Upper lobe of left lung (tissue), 6 donors: Measurements from ENCODE around the gene USP3. TPM values are rescaled to one million over a fixed set of nuclear protein-coding genes. Genes with fewer than 3 reads are reported as not detected.
A peak's percentile ranks its signal among the peaks of the same experiment; 100 is the strongest.

Source experiments
- ATAC-seq, 2 donors: fragments of 200-7000 bp; cut with Tn5 transposase; one replicate each; pipeline ENCODE4 v1.9.1; 2022; ENCODE audit warnings: mild to moderate bottlenecking in 2 of 2, moderate library complexity in 2 of 2; ENCODE audit not compliant: low FRiP score in 2 of 2
- DNase-seq, 2 donors: peaks; one replicate each; pipeline ENCODE4 v3.0.0-alpha.2; 2019 to 2020
- H3K27ac ChIP-seq, 4 donors: fragments of 200-600 bp; sonication (generic); one replicate each; pipeline ENCODE4 v1.5.1; 2016 to 2019
- H3K27me3 ChIP-seq, 4 donors: fragments of 200-600 bp; sonication (generic); one replicate each; pipeline ENCODE4 v1.5.1; 2017 to 2019
- H3K36me3 ChIP-seq, 4 donors: fragments of 200-600 bp; sonication (generic); one replicate each; pipeline ENCODE4 v1.5.1; 2016 to 2019
- H3K4me1 ChIP-seq, 4 donors: fragments of 200-600 bp; sonication (generic); one replicate each; pipeline ENCODE4 v1.5.1; 2018 to 2019
- H3K4me3 ChIP-seq, 4 donors: fragments of 200-600 bp; sonication (generic); one replicate each; pipeline ENCODE4 v1.5.1; 2017 to 2019; ENCODE audit warnings: mild to moderate bottlenecking in 2 of 4, moderate library complexity in 1 of 4
- H3K9me3 ChIP-seq, 4 donors: fragments of 200-600 bp; sonication (generic); one replicate each; pipeline ENCODE4 v1.5.1; 2018 to 2019
- EP300 ChIP-seq, 4 donors: sonication (generic); formaldehyde crosslinking; IDR thresholded peaks; one replicate each; pipeline ENCODE4 v1.5.1; 2017; ENCODE audit warnings: antibody characterized with exemption in 4 of 4, control low read depth in 2 of 4
- POLR2A ChIP-seq, 4 donors: fragments of 450-650 bp; IDR thresholded peaks; one replicate each; pipeline ENCODE4 v1.5.1; 2016 to 2017; ENCODE audit warnings: antibody characterized with exemption in 4 of 4, mild to moderate bottlenecking in 2 of 4
- POLR2AphosphoS5 ChIP-seq, 2 donors: sonication (generic); formaldehyde crosslinking; IDR thresholded peaks; one replicate each; pipeline ENCODE4 v1.5.1; 2017; ENCODE audit warnings: antibody characterized with exemption in 2 of 2
- whole genome bisulfite sequencing, 2 donors: methylation state at CpG; one replicate each; pipeline ENCODE4 v1.1.5; 2017 to 2018; 5-methylcytosine and 5-hydroxymethylcytosine counted together
- total RNA-seq, 6 donors: library from RNA; depleted of rRNA in 4 of 6; stranded (reverse); fragments of >200 nt in 4 of 6; gene quantifications; one replicate each; pipeline versions ENCODE4 v1.1.0 to v1.2.1, GENCODE V29; 2016 to 2021
- TF ChIP-seq, protein P1 (sequence below), 6 experiments: fragments of 450-650 bp in 4 of 6; fragments of 200-600 bp in 2 of 6; sonication (generic) in 2 of 6; IDR thresholded peaks; one replicate each; pipeline ENCODE4 v1.5.1; 2016 to 2019; ENCODE audit warnings: antibody characterized with exemption in 6 of 6
- donor health status: DM: no; HTN: no; CAD: no; lungs with moderate emphysema.
- donor health status: DM: no; HTN: yes; CAD: no; lungs with severe emphysema.

Gene USP3
- total RNA-seq, 6 donors from 2014 or later, result 45.7 to 87.0 (median 63.8) TPM

DNA sequence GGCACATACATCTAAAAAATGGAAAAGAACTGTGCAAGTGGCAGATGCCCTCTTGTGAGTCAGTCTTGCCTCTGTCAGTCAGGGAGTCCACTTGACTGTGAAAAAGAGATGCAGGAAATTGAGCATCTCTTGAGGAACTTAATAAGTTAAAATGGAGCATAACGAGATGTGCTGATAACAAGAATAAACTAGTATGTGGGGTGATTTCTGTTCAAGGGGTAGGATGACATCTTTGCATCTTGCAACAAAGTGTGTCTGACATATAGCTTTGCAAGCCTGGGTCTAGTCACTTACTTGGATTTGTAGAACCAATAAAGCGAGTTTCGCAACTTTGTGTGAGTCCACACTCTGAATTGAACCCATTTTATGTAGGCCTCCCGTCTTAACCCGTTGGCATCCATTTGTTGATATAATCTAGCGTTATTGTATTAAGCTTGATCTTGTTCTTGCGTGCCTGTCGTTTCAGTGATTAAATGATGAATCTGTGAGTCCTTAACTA lies 2.2 kb downstream of the USP3 start:
- H3K27ac ChIP-seq, result peak overlapping the region in 3 of 4 donors; percentile 97 to 99 (median 99)
- H3K27me3 ChIP-seq, result no peaks in the 10 kb centered on the region
- no peak for TF ChIP-seq POLR2A (IDR thresholded peaks at IDR 0.05)
- no peak for TF ChIP-seq POLR2AphosphoS5 (IDR thresholded peaks at IDR 0.05)
- no peak for TF ChIP-seq EP300 (IDR thresholded peaks at IDR 0.05)
- TF ChIP-seq, protein P1, sequence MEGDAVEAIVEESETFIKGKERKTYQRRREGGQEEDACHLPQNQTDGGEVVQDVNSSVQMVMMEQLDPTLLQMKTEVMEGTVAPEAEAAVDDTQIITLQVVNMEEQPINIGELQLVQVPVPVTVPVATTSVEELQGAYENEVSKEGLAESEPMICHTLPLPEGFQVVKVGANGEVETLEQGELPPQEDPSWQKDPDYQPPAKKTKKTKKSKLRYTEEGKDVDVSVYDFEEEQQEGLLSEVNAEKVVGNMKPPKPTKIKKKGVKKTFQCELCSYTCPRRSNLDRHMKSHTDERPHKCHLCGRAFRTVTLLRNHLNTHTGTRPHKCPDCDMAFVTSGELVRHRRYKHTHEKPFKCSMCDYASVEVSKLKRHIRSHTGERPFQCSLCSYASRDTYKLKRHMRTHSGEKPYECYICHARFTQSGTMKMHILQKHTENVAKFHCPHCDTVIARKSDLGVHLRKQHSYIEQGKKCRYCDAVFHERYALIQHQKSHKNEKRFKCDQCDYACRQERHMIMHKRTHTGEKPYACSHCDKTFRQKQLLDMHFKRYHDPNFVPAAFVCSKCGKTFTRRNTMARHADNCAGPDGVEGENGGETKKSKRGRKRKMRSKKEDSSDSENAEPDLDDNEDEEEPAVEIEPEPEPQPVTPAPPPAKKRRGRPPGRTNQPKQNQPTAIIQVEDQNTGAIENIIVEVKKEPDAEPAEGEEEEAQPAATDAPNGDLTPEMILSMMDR (IDR thresholded peaks at IDR 0.05), result no peak
- 50 to 60% methylated on average over 8 of the region's 8 CpGs for WGBS, 2 donors
- peak overlapping the region in 3 of 4 donors; percentile 69 to 91 (median 90) for H3K4me3 ChIP-seq
- ATAC-seq (no peak), DNase-seq (no peak)
- peaks cover 59 to 72% (median 65%) of the 10 kb centered on the region in 4 donors for H3K4me1 ChIP-seq
- H3K36me3 ChIP-seq, result no peaks in the 10 kb centered on the region
- no peaks in the 10 kb centered on the region for H3K9me3 ChIP-seq

DNA sequence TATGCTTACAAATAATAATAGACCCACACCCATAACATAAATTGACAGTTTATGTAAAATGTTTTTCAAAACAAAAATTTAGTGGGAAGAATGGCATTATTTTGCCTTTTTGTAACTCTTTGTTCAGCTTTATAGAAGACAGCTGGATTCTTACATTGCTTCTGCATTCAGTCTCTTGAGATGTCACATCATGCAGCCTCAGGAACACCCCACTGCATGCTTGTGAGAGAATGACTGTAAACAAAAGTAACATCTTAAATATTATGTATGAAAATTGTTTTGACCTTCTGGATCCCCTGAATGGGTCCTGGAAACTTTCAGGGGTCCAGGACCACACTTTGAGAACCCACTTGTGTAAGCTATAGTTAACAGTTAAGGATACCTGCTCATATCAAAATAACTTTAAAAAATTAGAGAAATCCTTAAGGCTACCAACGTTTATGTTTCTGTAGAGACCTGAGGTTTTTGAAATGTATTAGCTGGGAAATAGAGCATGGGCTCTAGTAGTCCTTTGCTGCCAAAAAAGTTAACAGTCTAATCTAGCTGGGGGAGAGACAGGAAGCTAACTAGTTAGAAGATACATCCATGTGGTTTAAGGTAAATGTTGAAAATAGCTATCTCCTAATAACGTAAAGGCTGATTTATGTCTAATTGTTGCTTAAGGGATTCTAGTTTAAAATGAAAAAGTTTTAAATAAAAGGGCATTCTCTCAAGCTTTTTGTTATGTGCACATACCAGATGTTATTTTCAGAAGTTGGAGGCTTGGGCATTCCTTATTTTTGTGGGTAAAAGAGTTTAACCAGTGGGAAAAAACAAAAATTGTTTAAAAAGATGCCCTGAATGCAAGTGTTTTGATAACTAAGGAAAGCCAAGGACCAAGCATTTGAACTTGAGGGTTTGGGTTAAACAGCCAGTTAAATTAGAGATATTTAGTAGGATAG lies 3.8 kb downstream of the USP3 start:
- 26 to 28% methylated on average over 2 of the region's 2 CpGs for WGBS, 2 donors
- ATAC-seq, result no peak
- H3K36me3 ChIP-seq, result no peaks in the 10 kb centered on the region
- DNase-seq, result no peak
- H3K27ac ChIP-seq, result peak overlapping the region in 1 of 4 donors; percentile 14
- no peak for TF ChIP-seq EP300 (IDR thresholded peaks at IDR 0.05)
- TF ChIP-seq POLR2A (IDR thresholded peaks at IDR 0.05), result no peak
- TF ChIP-seq, protein P1 (IDR thresholded peaks at IDR 0.05), result no peak
- TF ChIP-seq POLR2AphosphoS5 (IDR thresholded peaks at IDR 0.05), result no peak
- no peaks in the 10 kb centered on the region for H3K27me3 ChIP-seq
- H3K4me3 ChIP-seq, result no peak overlapping the region
- H3K4me1 ChIP-seq, result peaks cover 45 to 66% (median 53%) of the 10 kb centered on the region in 4 donors
- H3K9me3 ChIP-seq, result no peaks in the 10 kb centered on the region

DNA sequence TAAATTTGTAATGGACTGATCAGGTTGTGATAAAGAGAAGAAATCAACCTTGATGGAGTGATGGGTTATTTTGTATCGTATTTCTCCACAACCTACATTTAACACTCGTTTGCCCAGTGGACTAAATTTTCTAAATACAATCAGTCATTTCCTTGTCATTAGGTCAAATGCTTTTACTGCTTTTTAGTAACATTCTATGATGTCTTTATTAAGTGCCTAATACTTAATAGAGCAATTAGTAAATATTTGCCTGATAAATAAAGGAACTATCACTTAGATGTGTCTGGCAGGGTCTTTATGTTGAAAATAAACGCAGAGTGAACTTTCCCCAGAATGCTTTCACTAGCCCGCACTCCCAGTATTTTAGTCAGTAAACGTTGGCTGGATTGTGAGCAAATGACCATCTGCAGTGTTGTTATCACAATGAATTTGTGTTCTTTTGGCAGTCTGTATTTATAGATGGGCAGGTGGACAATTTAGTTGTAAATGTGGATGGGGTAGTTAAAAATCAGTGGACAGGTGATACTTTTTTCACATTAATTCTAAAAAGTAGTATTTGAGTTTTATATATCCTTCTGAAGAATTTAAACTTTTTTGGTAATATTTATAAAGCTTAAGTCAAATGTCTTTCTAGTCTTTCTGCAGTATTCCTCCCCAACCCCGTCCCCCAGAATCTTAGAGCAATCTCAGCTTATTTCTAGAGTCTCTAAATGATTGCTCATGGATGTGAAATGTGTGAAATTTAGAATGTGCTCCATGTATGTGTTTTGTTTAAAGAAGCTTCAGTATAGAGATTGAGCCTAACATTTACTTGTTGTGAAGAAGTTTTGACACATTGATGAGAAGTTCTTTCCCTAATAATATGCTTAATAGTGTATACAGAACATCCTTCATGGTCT lies 4.9 kb downstream of the USP3 start:
- 60 to 69% methylated on average over 6 of the region's 6 CpGs for whole genome bisulfite sequencing, 2 donors

More for the DNA sequence above, 4.9 kb downstream of the USP3 start:
- H3K27ac ChIP-seq, result no peak overlapping the region
- no peaks in the 10 kb centered on the region for H3K27me3 ChIP-seq
- no peaks in the 10 kb centered on the region for H3K9me3 ChIP-seq
- H3K4me3 ChIP-seq, result no peak overlapping the region
- no peak for TF ChIP-seq POLR2A (IDR thresholded peaks at IDR 0.05)
- TF ChIP-seq, protein P1 (IDR thresholded peaks at IDR 0.05), result no peak
- TF ChIP-seq POLR2AphosphoS5 (IDR thresholded peaks at IDR 0.05), result no peak
- TF ChIP-seq EP300 (IDR thresholded peaks at IDR 0.05), result no peak
- peaks cover 57 to 72% (median 58%) of the 10 kb centered on the region in 4 donors for H3K4me1 ChIP-seq
- ATAC-seq (no peak), DNase-seq (no peak)
- H3K36me3 ChIP-seq, result no peaks in the 10 kb centered on the region
